Stimulated activated CD4-positive, alpha-beta T cell treated with anti-CD3 and anti-CD28 coated beads, Interleukin-2, amount 100 ng/mL, for 4 hours (primary cell): ENCODE measurements around the gene COL23A1.

Experiments
- DNase-seq: peaks from one replicate; pipeline ENCODE4 v3.0.0-alpha.2; 2020; ENCODE audit warnings: low read depth

COL23A1 gene

DNA sequence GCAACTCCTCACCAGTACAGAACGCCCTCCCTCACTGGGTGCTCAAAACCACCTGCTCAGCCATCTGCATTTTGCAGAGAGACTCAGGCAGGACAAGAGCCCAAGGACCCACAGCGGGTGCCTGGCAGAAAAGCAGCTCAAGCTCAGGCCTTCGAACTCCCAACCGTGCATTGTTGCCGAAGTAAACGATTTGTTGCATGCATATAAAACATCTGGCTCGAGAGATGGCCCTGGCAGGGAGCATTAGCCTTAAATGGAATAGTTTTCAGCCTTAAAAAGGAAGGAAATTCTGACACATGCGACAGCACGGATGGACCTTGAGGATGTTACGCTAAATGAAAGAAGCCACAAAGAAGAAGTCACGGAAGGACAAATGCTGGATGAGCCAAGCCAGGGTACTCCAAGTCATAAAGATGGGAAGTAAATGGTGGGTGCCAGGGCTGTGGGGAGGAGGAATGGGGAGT, 197.2 kb downstream of the COL23A1 start:
- no peak for DNase-seq

DNA sequence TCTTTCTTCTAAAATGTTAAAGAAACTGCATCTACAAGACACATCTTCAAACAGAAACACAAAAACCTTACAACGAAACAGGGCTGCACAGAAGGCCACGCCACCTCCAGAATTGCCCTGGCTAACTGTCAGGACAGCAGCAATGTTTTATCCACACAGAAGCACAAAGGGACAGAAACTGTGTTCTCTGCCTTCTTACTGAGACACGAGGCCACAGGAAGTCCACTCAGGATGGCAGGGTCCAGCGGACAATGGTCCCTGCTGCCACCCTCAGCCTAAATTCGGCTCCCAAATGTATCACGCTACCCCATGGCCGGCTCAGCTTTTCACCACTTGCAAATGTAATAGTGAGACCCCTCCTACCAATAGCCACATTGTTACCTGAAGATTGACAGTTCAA, 197.8 kb downstream of the COL23A1 start:
- no peak for DNase-seq

DNA sequence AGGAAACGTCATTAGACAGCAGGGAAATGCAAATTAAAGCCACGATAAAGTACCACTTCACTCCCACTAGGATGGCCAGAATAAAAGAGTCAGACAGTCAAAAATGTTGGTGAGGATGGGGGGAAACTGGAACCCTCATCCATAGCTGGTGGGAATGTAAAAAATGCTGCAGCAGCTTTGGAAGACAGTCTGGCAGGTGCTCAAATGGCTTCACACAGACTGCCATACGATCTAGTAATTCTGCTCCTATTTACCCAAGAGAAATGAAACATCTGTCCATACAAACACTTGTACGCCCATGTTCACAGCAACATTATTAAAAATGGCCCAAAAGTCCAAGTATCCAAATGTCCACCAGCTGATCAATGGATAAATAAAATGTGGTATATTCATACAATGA, 198.7 kb downstream of the COL23A1 start:
- no peak for DNase-seq

DNA sequence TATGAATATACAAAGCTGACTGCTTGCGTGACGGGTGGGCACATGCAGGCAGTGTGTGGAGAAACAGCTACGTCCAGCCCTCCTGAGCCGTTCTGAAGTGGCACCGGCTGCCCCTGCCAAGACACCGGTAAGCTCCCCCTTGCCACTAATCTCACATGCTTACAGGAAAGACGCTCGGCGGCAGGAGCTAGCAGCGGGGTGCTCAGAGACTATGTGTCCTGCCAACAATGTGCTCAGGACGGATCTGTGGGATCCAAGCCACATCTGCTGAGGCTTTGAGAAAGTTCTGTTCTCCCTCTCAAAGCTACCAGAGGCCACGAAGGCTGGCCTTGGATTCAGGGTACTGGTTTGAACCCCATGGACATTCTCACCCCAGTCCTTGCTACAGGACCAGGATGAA, 200.4 kb downstream of the COL23A1 start:
- no peak for DNase-seq

DNA sequence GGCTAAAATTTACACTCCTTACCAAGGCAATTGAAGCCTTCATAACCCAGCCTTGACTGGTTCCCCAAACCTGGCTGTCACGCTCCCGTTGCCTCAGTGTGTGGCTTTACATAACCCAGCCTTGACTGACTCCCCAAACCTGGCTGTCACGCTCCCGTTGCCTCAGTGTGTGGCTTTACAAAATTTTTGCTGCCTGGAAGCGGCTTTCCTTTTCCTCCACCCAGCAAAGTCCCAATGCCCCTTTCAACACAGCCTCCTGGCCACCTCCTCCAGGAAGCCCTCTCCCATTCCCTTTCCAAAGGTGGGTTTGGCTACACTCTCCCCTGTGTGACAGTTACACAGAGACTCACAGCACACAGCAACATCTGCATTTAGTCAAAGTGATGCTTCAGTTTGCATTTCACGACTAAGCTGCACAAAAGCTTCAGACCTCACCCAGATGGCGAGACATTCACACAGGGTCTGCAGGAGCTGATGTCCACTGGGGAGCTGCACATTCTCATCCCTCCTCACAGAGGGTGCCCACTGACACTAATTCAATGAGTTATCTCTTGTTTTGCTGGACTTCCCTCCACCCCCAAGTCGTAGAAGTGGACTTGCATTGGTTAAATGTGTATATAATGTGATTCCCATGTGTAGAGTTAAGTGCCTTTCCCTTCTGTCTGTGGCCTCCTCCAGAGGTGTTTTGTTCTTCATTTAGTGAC, 201.0 kb downstream of the COL23A1 start:
- no peak for DNase-seq

DNA sequence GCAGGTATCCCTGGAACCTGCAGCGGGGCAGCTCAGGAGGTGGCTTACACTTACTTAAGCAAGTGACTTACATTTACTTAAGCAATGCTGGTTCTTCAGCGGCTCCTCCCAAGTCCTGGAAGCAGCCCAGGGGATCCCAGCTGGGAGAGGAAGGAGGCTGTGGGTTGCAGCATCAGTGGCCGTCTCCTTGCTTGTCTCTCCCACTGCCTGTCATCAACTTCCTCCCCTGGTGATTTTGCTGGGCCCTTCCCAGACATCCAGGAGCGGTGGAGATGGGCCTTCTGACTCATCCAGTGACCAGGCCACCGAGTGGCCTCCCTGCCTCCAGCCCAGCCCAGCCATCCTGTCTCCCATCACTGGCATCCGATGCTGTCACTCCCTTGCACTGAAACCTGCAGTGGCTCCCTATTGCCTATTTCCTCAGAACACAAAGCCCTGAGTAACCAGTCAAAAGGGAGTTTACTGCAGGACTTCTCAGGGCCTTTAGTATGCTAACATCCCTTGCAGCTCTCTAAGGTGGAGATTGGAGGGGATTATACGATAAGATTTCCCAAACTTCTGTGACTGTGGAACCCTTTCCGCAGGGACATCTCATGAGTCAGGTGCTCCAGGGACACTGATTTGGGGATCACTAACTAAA, 201.7 kb downstream of the COL23A1 start:
- DNase-seq = no peak

DNA sequence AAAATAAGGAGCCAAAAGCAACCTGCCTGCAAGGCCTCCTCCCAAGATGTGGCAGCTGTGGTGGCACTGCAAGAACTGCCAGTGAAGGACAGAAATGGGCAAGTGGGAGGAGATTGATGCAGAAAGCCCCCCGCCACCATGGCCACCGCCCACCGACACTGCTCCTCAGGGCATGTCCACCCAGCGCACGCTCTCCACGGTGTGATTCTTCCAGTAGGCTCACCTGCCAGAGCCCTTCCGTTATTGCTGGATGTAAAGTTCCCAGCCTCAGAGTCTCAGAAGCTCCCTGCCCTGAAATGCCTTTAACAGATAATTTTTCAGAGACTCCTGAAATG, 202.4 kb downstream of the COL23A1 start:
- no peak for DNase-seq

DNA sequence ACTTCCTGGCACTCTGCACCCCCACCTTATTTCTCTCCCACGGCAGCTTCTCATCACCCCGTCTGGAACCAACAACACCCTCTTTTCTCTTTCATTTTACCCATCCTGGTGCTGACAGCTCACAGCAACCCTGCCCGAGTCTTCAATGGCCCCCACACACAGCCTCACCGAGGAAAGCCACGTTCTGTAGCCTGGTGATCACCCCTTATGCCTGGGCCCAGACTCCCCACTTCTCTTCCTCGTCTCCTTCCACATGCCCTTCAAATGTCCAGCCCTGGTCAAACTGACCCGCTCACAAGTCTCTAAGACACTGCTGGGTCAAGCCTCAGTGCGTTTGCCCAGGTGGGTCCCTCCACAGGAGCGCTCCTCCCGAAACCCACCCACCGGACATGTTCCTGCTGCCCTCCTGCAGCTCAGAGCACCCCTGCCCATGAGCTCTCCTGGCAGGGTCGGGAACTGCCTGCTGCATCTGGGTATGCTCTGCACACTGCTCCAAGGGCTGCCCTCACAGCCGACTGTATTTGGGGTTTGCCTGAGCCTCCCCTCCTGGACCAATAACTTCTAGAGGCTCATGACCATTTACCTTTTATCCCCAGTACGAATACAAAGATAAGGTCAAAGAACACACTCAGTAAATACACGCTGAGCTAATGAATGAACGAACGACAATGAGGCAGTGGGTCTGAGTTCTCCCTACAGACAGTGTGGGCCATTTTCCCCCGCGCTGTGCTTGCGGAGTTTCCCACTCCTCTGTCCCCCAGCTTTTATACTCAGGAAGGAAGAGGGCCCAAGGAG, 202.9 kb downstream of the COL23A1 start:
- no peak for DNase-seq

DNA sequence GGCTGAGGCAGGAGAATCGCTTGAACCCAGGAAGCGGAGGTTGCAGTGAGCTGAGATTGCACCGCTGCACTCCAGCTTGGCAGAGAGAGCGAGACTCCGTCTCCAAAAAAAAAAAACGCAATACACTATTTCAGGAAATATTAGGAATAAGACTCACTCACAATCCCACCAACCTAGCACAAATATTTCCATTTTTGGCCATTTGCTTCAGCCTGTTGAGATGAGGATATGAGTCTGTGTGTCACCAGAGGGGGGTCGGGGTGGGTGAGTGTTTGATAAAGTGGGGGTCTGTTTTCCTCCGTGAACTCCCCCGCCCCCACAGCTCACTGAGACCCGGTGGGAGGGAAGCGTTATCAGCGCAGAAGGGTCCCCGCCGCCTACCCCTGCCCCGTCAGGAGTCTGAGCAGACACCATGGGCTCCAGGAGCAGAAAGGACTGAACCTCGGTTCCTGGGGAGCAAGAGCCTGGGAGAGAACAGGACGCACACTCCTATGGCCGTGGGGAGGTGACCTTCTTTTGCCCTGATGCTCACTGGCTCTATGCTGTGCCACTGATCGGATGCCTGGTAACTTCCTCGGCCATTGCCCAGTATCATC, 203.8 kb downstream of the COL23A1 start:
- no peak for DNase-seq

DNA sequence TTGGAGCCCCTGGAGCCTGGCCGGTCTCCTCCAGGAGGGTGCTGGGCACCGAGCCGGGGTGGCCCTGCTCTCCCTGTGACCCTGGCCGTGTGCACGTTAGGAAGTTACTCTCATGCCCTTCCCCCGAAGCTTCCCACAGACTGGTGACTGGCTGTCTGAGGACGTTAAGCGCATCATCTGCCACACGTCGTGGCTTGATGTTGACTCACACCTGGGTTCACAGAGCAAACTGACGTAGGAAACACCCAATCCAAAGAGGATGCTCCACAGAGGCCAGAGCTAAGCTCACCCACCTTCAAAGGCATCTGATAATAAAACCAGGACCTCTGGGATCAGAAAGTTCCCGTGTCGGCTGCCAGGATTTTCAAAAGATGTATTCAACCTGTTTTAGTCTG, 204.7 kb downstream of the COL23A1 start:
- DNase-seq = no peak

DNA sequence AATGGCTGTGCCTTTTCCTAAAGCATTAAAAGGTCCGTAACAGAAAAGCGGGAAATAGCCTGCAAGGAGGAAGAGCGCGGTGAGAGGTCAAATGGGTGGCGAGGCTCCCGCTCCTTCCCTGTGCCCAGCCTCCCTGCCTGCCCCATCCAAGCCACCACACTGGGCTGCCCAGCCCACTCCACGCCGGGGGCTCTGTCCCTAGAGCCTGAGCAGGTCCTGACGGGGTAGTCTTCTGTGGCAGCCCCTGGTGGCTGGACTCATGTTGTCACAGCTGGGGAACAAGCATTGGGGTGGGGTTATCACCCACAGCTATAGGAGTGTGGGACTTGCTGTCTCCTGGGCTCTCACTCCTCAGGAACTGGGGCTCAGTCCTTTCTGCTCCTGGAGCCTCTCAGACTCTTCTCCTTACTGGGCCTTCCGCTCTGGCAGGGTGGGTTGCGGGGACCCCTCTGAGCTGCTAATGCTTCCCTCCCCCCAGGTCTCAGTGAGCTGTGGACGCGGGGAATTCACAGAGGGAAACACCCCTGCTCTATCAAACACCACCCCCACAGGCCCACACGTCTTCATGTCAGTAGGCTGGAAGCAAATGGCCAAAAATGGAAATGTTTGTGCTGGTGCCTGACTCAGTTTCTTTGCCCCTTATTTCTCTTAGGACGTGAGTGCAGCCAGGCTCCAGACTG, 205.2 kb downstream of the COL23A1 start:
- DNase-seq = no peak

DNA sequence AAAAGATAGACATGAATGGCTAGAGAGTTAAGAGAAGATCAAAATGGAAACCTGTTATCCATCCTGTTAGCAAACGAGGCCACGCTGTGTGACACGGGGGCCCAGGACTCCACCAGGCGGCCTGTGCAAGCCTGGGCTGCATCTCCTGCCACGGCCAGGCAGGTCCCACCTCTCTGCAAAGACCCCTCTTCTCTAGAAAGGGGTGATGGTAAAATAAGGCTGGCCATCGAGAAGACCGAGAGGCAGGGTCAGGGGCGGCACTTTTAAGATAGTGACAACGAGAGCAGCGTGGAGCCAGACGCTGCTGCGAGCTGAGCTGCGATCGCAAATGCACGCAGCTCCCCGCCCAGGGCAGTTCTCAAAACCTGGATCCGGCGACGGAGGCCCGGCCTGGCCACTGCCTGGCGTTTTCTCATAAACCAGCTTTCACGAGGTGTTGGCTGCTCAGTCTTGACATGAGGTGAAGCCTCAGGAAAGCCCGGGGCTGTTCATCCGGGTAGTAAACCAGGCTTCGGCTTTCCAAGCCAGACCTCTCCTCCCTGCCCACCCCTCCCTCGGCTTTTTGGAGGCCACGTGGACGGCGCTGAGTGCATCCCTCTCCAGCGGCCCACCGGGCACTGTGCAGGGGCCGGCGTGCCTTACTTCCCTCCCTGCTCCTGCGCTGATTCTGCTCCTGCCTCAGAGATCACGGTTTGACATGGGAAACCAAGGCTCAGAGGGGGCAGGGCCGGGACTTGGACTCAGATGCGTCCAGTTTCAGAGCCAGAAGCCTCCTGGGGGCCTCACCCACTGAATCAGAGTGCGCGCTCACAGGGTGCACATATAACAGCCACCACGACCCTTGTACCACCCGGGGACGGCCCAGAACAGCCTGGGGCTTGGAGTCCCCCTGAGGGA, 206.0 kb downstream of the COL23A1 start:
- no peak for DNase-seq

DNA sequence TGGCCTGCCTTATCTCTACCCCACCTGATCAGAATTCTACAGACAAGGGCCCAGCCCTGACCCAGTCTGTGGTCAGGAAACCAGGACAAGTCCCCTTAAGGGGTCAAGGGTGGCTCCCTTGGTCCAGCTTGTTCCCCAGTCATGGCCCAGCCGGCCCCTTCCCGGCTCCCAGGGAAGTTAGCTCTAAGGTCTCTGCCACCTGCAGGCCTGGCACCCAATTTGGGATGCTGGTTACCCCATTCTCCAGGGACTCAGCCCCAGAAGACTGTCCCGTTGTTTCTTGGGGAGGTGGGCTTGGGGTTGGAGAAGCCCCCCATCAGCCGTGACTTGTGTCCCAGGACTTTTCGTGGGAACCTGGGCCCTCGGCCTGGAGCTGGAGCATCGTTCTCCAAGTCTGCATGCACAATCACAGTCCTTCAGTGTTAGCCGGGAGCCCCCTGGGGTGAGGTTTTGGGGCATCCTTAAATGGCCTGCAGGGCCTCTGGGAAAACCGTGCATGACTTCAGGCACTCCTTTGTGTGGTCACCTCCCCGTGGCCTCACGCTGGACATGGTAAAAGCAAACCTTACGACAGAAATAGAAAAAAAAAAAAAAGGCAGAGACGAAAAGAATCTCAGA, 206.8 kb downstream of the COL23A1 start:
- DNase-seq = no peak

DNA sequence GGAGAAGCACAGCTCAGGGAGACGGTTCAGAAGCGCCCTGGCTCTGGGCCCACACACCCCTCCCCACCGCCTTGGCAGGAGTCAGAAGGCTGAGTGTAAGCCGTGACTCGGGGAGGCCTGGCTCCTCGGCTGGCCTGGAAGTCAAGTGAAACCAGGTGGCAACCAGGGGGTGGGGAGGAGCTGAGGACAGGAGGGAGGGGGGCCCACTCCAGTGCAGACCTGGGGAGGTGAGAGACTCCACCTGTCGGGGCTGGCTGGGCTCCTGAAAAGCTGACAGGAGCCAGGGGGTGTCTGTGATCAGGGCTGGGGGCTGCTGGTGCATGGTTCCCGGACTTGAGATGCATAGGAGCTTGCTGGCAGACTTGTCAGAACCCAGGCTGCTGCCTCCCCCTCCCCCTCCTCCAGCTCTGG, 207.4 kb downstream of the COL23A1 start:
- no peak for DNase-seq

DNA sequence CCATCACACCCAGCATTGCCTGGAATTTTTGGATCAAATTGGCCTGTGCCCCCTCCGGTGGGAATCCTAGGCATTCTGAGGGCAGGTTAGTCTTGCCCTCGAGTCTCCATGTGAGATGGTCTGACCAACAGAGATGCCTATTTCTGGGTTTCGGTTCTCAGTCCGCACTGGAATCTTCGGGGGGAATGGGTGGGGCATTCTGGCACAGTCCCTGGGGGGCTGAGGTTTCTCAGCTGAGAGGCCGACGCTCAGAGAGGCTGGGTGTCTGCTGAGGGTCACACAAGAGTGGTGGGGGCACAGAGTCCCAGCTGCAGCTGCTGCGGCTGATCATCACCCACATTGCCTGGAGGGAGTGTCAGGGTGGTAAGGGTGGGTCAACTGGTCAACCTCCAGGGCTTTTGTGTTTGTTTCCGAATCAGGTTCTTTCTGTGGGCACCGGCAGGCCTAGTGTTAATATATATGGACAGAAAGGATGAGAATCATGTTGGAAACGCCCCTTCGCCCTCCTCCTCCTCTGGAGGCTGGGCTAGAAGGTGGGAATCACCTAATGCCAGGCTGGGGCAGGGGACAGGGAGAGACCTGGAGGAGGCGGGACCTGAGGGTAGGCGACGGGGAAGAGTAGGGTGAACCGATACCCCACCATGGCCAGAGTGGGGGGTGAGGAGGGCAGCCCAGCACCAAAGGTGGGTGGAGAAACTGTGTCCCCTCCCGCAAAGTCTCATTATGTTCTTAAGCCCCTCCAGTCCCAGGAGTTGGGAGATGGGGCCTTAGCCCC, 208.1 kb downstream of the COL23A1 start:
- DNase-seq = no peak

DNA sequence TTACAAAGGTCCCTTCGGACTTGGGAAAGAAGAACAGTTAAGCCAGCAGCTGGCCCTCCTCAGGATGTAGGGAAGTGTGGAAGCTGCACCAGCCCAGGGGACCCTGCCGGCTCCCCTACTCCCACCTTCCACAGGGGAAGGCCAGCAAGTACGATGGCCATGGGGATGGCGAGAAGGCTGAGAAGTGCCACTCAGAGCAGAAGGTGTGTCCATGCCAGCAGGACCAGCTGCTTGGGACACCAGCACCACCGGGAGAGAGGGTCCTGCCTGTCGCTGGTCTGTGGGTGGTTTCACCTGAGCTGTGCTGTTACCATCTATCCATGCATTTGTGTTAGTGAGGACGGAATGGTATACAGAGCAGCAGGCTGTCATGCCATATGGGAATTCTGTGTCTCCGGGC, 209.0 kb downstream of the COL23A1 start:
- DNase-seq = no peak

DNA sequence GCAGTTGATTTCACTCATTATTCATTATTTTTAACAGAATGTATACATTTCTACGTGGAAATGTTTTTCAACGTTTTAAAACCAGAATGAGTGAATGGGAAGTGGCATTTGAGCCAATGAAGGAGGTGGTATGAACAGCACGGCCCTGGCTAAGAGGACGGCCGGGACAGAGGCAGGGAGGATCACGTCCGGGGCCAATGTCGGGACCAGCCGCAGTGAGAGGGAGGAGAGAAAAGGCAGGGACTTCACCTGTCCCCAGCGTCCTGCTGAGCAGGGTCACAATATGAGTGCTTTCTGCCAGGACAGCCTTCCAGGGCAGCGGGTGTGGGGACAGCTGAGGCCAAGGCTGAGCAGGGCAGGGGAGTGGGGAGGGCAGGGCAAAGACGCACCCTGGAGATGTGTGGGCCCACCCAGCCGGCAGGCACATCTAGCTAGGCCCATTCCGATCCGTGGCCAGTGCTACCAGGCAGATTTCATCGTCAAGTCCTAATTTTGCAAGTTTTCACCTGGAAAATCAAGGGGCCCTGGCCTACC, 209.6 kb downstream of the COL23A1 start:
- no peak for DNase-seq

DNA sequence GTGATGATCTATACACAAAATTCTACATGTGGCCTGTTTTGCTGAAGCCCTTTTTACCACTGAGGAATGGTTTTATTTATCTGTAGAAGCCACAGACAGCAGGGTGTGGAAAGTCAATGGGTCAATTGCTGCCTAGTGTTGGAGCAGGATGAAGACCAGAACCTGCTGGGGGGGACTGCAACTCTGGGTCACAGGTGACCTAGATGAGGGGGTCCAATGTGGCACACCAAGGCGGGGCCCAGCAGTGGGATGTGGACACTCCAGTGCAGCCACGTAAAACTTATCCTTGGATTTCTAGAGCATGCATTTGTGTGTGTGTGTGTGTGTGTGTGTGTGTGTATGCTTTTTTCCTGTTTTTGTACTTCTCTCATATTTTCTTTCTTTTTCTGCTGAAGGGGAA, 210.1 kb downstream of the COL23A1 start:
- DNase-seq = no peak
